HG03354 (cell line): ENCODE data around the gene NUP160.
A peak's percentile ranks its signal among the peaks of the same experiment; 100 is the strongest.
"Not testable (repeated sequence)": the region's sequence is repeated elsewhere in the genome, so short reads cannot be mapped to it uniquely, and the experiment has no call there.

Experiments used
- ATAC-seq: cut with Tn5 transposase; IDR thresholded peaks from one replicate; pipeline ENCODE4 v1.9.1; 2021; ENCODE audit warnings: mild to moderate bottlenecking; ENCODE audit not compliant: unreplicated experiment, poor library complexity, severe bottlenecking

Gene NUP160

DNA sequence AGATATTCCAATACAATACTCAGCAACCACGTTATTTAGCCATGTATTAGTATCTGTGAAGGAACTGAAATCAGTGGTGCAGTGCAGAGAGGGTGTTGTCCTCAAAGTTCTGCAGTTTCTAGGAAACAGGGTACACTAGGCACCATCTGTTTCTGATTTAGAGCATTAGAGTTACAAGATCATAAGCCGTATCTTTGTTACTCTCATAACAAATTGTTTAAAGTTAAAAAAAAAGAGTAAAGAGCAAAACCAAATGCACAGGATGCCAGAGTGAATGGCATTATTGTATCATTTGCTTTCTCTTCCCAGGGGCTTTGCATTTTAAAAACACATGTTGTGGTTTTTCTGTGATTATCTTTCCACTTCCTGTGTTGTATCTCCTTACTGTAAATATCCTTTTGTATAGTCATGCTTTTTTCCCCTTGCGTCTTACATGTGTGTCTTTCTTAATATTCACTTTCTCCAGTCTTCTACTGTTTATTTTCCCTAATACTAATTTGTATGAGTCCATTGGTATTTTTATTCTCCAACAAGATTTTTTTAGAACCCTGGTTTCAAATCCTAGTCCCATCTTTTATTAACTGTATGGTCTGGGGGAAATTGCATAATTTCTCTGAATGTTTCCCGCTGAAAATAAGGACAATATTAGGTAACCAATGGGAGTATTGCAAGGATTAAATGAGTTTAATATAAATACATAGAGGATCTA lies 15.2 kb upstream of the NUP160 start:
- ATAC-seq, result peak; percentile 83

DNA sequence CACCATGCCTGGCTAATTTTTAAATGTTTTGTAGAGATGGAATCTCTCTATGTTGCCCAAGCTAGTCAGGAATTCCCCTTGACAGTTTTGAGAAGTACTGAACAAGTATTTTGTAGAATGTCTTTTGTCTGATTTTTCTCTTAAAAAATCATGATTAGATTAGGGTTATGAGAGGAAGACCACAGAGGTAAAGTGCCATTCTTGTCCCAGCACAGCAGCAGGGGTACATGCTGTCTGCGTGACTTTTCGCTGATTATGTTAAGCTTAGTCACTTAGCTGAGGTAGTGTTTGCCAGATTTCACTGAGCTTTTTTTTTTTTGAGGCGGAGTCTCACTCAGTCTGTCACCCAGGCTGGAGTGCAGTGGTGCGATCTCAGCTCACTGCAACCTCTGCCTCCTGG lies 13.6 kb upstream of the NUP160 start:
- ATAC-seq, result no peak

DNA sequence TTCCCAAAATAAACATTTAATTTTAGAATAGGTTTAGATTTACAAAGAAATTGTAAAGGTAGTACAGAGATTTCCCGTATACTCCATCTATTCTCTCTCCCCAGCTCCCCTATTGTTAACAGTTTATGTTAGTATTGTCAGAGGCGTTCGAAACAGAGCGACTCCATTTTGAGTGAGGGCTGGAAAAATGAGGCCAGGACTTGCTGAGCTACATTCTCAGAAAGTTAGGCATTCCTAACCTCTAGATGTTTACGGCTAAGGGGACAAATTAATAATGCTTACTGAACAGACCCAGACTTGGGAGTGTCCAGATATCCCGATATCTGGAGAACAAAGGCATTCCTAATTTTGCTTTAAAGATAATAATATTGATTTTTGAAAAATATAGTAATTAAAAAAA lies 12.4 kb upstream of the NUP160 start:
- no peak for ATAC-seq

DNA sequence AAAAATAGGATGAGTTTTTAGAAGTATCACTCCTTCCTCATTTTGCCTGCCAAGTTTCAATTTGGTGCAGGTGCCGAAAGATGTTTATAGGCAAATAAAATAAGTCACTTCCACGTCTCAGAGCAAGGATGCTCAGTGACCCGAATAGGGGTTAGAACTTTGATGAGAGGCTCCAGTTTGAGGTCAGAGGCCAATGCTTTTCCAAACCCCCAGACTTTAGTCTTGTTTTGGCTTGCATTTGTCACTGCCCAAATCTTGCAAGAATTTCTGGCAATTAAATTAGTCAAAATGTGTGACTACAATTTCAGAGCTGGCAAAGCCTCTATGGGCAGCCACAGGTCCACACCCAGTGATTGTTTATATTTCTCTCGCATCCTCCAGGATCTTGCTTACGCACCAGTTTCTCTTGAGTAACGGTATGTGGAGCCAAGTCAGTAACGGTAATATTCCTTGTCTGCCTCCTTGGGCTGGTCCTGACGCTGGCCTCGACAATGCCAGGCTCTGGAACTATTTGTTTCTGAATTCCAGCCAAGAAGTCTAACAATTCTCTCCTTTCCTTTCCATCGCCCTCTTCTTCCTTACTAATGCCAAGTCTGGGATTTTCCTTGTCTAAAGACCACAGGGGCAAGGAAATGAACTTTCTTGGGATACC lies 9.9 kb upstream of the NUP160 start:
- ATAC-seq, result no peak

DNA sequence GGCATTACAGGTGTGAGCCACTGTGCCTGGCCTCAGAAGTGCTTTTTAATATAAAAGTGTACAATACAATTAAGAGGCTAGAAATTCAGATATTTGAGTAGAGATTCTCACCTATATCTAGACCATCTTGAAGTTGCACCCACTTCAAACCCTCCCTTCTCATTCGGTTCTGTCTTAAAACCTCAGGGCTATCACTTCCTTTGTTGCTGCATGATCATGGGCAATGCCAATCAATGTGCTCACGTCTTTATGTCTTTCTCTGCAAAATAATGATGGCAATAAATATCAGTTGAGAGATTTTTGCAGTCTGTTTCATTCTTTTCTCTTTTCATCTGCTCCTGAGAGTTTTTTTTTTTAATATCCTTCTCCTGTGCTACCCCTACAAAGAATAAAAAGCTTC lies 9.3 kb upstream of the NUP160 start:
- ATAC-seq, result peak; percentile 30

DNA sequence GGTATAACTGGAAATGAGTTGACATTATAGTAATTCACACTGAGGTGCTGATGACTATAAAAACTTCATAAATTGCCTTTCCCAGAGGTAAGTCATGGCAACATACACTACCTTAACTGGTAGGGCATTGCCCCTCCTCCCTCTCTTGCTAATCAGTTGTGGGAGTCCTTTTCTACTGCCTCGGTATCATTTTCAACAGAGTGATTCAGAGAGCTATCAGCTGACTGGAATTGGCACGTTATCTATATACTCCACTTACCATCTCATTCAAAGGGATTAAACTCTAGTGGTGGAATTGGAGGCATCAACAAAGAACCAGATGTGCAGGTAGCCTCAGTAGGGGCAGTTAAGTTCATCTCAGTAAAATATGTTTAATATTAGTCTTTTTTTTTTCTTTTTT lies 8.0 kb upstream of the NUP160 start:
- ATAC-seq, result no peak

DNA sequence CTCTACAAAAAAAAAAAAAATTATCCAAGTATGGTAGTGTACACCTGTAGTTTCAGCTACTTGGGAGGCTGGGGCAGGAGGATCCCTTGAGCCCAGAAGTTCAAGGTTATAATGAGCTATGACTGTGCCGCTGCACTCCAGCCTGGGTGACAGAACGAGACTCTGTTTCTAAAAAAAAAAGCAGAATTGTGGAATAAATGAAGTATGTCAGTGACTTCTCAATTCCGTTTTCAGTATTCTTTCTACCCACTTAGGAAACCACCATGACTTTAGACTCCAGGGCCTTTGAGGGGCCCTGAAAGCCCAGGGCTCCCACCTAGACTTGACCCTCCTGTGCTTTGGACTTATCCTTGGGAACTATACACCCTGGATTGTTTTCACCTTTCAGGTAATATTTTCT lies 6.5 kb upstream of the NUP160 start:
- ATAC-seq, result peak; percentile 46

DNA sequence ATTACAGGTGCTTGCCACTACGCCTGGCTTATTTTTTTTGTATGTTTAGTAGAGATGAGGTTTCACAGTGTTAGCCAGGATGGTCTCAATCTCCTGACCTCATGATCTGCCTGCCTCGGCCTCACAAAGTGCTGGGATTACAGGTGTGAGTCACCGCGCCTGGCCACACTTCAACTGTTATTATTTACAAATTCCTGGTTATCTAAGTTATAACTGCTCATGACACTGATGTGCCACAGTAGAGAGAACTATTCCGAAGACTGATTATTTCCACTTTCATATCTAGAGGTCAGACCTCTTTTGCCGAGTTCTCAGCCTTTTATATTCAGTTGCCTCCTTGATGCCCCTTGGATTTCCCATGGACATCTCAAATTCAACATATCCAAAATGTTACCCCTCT lies 3.9 kb upstream of the NUP160 start:
- ATAC-seq, result no peak

DNA sequence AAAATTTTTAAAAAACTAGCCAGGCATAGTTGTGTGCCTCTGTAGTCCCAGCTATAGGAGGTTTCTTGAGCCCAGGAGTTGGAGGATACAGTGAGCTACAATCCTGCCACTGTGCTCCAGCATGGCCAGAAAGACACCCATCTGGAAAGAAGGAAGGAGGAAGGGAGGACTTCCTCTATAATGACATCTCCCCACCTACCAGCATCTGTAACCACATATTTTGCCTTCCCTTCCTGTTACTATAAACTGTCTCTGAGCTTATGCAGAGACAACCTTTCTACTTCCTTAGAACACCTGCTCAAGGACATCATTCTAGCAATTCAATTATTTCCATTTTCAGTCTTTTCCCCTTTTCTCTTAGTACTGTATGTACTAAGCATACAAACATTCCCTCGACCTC lies 2.2 kb upstream of the NUP160 start:
- peak; percentile 32 for ATAC-seq

DNA sequence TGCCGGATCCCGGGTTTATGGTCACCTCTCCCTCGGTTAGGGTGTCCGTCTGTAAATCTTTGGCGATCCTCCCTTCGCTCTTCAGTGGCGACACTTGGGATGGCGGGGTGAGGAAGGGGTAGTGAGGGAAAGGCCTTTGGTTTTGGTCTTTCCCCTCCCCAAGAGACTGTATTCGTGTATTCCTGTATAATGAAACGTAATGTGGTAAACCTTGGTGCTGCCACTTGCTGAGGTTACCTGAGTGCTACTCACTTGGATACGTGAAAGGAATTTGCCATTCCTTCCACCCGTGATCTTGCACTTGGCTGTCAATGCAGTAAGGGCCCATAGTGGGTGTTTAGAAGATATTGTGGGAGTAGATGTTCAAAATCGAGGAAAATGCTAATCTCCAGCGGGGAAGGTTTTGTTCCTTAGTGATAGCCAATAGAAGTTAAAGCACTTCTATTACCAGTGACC lies 578 bp upstream of the NUP160 start:
- ATAC-seq, result peak; percentile 18

DNA sequence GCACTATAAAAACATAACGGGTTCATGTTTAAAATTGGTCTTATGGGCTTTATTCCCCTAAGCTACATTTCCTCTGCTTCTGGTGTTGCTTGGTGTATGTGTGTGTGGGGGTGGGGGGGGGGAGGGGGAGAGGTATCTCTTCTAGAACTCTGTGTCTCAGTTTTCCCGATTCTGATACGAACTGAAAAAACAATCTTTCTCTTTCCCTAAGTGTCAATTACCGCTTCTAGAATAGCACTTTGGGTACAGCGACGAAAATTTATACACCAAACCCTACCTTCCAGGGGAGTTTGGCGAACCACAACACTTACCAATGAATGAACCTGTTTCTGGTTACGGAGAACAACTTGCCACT lies 636 bp downstream of the NUP160 start:
- ATAC-seq, result no peak

DNA sequence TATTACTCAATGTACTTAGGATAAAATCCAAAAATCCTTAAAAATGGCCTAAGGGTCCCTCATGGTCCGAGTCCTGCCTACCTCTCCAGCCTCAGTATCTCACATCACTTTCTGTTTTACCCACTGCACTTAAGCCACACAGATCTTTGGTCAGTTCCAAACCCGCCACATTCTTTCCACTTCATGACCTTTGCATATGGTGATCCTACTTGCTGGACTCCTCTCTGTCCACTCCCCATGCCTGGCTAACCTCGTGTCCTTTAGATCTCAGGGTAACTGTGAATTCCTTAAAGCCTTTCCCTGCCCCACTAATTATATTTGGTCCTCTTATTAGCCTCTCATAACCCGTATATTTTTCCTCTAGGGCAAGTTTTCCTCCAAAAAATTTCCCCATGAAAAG lies 1.2 kb downstream of the NUP160 start:
- no peak for ATAC-seq

DNA sequence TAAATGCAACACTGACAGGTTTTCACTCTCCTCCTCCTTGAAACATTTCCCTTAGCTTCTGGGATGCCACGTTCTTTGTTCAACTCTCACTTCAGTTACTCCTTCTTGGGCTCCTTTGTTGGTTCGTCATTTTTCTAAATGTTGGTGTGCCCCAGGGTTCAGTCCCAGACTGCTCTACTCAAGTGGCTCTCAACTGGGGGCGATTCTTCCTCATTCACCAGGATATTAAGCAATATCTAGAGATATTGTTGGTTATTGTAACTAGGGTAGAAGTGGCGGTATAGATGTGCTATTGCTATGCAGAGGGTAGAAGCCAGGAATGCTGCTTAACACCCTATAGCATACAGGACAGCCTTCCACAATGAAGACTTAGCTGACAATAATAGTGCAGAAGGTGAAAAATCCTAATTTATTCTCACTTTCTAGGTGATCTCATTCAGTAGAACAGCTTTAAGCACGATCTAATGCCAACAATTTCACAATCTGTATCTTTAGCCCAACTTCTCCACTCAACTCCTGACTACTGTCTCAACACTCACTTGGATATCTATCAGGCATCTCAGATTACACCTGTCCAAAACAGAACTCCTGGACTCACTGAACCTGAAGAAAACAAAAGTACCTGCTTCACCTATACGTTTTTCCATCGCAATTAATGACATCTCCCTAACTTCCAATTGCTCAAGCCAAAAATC lies 4.6 kb downstream of the NUP160 start:
- no peak for ATAC-seq

DNA sequence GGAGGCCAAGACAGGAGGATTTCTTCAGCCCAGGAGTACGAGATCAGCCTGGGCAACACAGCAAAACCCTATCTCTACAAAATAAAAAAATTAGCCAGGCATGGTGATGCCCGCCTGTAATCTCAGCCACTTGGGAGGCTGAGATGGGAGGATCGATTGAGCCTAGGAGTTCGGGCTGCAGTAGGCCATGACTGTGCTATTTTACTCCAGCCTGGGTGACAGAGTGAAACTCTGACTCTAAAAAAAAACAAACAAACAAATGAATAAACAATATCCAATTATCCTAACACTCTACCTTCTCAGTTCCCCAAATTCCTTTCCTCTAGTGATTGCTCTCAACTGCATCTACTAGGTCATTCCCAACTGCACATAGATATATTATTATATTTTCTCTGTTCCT lies 5.4 kb downstream of the NUP160 start:
- no peak for ATAC-seq

DNA sequence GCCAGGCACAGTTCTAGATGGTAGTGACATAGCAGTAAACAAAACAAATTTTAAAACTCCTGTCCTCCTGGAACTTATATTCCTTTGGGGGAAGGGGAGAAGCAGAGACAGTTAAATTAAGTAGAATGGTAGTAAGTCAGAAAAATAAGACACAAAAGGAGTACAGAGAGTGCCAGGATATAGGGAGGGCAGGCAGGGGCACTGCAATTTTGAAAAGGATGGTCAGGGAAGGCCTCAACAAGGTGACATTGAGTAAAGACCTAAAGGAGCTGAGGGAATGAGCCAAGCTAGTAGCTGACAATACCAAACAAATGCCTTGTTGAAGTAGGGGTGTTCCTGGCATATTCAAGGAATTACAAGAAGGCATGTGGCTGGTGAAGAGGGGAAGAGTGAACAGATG lies 10.2 kb downstream of the NUP160 start:
- ATAC-seq, result no peak

DNA sequence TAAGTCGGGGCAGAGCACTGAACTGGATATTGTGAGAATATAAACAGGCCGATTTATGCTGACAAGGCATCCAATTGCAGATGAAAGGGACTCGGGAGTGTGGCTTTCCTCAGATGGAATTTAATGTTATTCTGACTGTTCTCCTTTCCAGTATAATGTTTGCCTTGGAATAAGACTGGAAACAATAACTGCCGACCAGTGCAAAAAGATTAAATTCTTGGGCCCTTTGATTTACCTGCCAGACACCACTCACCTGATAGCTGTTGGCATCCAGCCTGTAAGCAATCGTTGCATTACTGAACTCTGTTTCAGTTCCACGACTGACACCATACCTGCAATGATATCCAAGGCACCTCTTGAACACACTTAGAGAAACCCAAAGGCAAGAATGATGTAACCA lies 10.9 kb downstream of the NUP160 start:
- no peak for ATAC-seq

DNA sequence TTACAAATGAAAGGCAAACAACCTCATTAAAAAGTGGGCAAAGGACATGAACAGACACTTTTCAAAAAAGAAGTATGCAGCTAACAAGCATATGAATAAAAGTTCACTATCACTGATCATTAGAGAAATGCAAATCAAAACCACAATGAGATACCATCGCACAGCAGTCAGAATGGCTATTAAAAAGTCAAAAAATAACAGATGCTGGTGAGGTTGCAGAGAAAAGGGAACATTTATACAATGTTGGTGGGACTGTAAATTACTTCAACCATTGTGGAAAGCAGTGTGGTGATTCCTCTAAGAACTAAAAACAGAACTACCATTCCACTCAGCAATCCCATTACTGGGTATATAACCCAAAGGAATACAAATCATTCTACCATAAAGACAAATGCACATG lies 18.1 kb downstream of the NUP160 start:
- ATAC-seq, result not testable (repeated sequence)

DNA sequence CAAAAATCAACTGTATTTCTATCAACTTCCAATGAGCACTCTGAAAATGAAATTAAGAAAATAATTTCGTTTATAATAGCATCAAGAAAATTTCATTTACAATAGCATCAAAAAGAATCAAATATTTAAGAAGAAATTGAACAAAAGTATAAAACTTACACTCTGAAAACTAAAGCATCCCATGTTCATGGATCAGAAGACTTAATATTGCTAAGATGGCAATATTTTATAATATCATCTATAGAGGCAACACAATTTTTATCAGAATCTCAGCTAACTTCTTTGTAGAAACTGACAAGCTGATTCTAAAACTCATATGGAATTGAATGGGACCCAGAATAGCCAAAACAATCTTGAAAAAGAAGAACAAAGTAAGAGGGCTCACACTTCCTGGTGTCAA lies 19.9 kb downstream of the NUP160 start:
- no peak for ATAC-seq

DNA sequence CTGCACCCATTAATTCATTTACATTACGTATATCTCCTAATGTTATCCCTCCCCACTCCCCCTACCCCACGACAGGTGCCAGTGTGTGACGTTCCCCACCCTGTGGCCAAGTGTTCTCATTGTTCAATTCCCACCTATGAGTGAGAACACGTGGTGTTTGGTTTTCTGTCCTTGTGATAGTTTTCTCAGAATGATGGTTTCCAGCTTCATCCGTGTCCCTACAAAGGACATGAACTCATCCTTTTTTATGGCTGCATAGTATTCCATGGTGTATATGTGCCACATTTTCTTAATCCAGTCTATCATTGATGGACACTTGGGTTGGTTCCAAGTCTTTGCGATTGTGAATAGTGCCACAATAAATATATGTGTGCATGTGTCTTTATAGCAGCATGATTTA lies 25.5 kb downstream of the NUP160 start:
- ATAC-seq, result not testable (repeated sequence)

DNA sequence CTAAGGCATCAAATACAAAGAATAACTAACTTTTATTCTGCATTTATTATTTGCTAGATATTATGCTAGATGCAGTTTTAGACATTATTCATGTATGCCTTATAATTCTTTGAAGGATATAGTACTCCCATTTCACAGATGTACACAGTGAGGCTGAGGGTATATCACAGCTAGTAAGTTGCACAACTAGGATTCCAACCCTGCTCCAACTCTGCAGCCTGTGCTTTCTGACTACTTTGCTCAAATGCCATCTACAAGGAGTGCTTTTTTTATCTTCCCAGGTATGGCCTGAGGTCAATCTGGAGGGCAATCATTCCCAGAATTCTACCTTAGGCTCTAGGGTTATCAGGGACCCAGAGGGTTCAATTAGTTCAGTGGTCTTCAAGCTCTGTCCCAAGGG lies 28.4 kb downstream of the NUP160 start:
- ATAC-seq, result no peak

DNA sequence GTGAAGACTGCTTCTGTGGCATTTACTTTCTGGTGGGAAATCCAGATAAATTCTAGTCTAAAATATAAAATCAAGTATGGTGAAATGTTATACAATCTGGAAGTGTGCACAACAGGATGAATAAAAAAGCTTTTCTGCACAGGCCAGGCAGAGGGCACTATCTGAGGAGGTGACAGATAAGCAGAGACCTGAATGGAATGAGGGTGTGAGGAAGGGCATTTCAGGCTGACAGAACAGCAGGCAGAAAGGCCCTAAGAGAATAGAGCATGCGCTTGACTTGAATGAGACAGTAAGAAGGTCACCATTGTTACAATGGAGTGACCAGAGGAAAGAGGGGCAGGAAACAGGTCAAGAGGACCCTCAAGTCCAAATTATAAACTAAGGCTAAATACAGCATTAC lies 47.4 kb downstream of the NUP160 start:
- no peak for ATAC-seq
